Measurements from ENCODE around the gene BCL2A1. TPM values are rescaled to one million over a fixed set of nuclear protein-coding genes. Genes with fewer than 3 reads are reported as not detected.

Gene BCL2A1
- total RNA-seq, 1 experiment from 2014 or later = 0.44 TPM

DNA sequence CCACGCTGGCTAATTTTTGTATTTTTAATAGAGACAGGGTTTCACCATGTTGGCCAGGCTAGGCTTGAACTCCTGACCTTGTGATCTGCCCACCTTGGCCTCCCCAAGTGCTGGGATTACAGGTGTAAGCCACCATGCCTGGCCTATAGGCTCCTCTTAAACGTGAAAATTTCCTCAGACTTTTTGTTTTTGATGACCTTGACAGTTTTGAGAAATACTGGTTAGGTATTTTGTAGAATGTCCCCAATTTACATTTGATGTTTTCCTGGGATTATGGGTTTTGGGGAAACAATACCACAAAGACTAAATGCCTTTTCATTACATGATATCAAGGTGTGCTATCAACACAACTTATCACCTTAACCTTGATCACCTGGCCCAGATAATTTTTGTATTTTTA, 20.7 kb downstream of the BCL2A1 start:
- TF ChIP-seq FOSL1 (IDR thresholded peaks at IDR 0.05; ENCODE audit: low read depth) = no peak
- no peak for TF ChIP-seq ZNF274 (IDR thresholded peaks at IDR 0.05; ENCODE audit: low read depth, low read length)
- no peak for TF ChIP-seq ELF1 (IDR thresholded peaks at IDR 0.05; ENCODE audit: borderline replicate concordance, low read depth)
- TF ChIP-seq POLR2AphosphoS5 (IDR thresholded peaks at IDR 0.05; ENCODE audit: low read depth, low read length) = no peak
- TF ChIP-seq SRF (IDR thresholded peaks at IDR 0.05; ENCODE audit: low read depth) = no peak
- TF ChIP-seq YY1 (IDR thresholded peaks at IDR 0.05; ENCODE audit: extremely low read depth, insufficient replicate concordance, low read depth, low read length) = no peak
- TF ChIP-seq JUND (IDR thresholded peaks at IDR 0.05) = no peak
- TF ChIP-seq ZFX (IDR thresholded peaks at IDR 0.05) = no peak
- TF ChIP-seq, protein P1, sequence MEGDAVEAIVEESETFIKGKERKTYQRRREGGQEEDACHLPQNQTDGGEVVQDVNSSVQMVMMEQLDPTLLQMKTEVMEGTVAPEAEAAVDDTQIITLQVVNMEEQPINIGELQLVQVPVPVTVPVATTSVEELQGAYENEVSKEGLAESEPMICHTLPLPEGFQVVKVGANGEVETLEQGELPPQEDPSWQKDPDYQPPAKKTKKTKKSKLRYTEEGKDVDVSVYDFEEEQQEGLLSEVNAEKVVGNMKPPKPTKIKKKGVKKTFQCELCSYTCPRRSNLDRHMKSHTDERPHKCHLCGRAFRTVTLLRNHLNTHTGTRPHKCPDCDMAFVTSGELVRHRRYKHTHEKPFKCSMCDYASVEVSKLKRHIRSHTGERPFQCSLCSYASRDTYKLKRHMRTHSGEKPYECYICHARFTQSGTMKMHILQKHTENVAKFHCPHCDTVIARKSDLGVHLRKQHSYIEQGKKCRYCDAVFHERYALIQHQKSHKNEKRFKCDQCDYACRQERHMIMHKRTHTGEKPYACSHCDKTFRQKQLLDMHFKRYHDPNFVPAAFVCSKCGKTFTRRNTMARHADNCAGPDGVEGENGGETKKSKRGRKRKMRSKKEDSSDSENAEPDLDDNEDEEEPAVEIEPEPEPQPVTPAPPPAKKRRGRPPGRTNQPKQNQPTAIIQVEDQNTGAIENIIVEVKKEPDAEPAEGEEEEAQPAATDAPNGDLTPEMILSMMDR (IDR thresholded peaks at IDR 0.05 in 2 of 3, conservative IDR thresholded peaks at IDR 0.05 in 1 of 3; ENCODE audit: borderline replicate concordance in 1 of 3, insufficient read depth in 1 of 3, low read depth in 2 of 3, low read length in 2 of 3) = no peak
- TF ChIP-seq SIN3A (IDR thresholded peaks at IDR 0.05; ENCODE audit: low read depth) = no peak
- TF ChIP-seq EZH2 (IDR thresholded peaks at IDR 0.05) = no peak
- TF ChIP-seq CEBPB (IDR thresholded peaks at IDR 0.05; ENCODE audit: low read depth) = no peak
- TF ChIP-seq TCF7L2 (IDR thresholded peaks at IDR 0.05; ENCODE audit: borderline replicate concordance, extremely low read depth, insufficient read depth, insufficient read length) = no peak
- TF ChIP-seq, protein P2, sequence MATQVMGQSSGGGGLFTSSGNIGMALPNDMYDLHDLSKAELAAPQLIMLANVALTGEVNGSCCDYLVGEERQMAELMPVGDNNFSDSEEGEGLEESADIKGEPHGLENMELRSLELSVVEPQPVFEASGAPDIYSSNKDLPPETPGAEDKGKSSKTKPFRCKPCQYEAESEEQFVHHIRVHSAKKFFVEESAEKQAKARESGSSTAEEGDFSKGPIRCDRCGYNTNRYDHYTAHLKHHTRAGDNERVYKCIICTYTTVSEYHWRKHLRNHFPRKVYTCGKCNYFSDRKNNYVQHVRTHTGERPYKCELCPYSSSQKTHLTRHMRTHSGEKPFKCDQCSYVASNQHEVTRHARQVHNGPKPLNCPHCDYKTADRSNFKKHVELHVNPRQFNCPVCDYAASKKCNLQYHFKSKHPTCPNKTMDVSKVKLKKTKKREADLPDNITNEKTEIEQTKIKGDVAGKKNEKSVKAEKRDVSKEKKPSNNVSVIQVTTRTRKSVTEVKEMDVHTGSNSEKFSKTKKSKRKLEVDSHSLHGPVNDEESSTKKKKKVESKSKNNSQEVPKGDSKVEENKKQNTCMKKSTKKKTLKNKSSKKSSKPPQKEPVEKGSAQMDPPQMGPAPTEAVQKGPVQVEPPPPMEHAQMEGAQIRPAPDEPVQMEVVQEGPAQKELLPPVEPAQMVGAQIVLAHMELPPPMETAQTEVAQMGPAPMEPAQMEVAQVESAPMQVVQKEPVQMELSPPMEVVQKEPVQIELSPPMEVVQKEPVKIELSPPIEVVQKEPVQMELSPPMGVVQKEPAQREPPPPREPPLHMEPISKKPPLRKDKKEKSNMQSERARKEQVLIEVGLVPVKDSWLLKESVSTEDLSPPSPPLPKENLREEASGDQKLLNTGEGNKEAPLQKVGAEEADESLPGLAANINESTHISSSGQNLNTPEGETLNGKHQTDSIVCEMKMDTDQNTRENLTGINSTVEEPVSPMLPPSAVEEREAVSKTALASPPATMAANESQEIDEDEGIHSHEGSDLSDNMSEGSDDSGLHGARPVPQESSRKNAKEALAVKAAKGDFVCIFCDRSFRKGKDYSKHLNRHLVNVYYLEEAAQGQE (IDR thresholded peaks at IDR 0.05; ENCODE audit: low read depth) = no peak
- no peak for TF ChIP-seq POLR2A (IDR thresholded peaks at IDR 0.05; ENCODE audit: borderline replicate concordance, extremely low read depth, insufficient read depth, insufficient read length)
- no peak for TF ChIP-seq CBX3 (IDR thresholded peaks at IDR 0.05; ENCODE audit: low read depth)
- H2AFZ ChIP-seq (ENCODE audit: low read depth, low read length, poor library complexity, severe bottlenecking) = no peak overlapping the region
- no peak for DNase-seq (ENCODE audit: low read depth, low spot score)
- ChIA-PET RAD21 (ENCODE audit: low non-redundant PET in 1 of 2, low total read pairs in 2 of 2, uncharacterized antibody in 2 of 2, unreplicated experiment in 2 of 2) (no interaction called here), POLR2A (no interaction called here), CTCF (no interaction called here)
- no peak overlapping the region for H3K9ac ChIP-seq (ENCODE audit: low read length)
- no peaks in the 10 kb centered on the region for H3K79me2 ChIP-seq (ENCODE audit: insufficient read depth, low read length)
- no peak for ATAC-seq
- no peaks in the 10 kb centered on the region for H3K9me3 ChIP-seq (ENCODE audit: control insufficient read depth in 1 of 2, insufficient read depth in 1 of 2, low read depth in 1 of 2, low read length in 2 of 2)
- H3K27ac ChIP-seq (ENCODE audit: low read depth, low read length) = no peak overlapping the region
- no peak overlapping the region for H3K4me3 ChIP-seq (replicated peaks in 1 of 2; ENCODE audit: low read depth in 1 of 2, low read length in 2 of 2)
- no peaks in the 10 kb centered on the region for H3K4me1 ChIP-seq (ENCODE audit: control insufficient read depth in 1 of 2, insufficient read depth in 2 of 2, low read length in 2 of 2)
- H3K9me2 ChIP-seq (ENCODE audit: insufficient read depth) = no peaks in the 10 kb centered on the region
- intact Hi-C loops (cut with micrococcal nuclease) = no loop called here
- no peaks in the 10 kb centered on the region for H4K20me1 ChIP-seq (ENCODE audit: insufficient read depth)
- no peak overlapping the region for H3K4me2 ChIP-seq (ENCODE audit: low read length)
- H3K36me3 ChIP-seq (ENCODE audit: control insufficient read depth in 1 of 2, insufficient read depth in 2 of 2, low read length in 2 of 2) = no peaks in the 10 kb centered on the region
- no peaks in the 10 kb centered on the region for H3K27me3 ChIP-seq (ENCODE audit: insufficient read depth, low read length)
- BruUV-seq (replicated peaks) = no TSS peak
